IMR-90 (cell line): ENCODE measurements around the gene ABHD5. TPM values are rescaled to one million over a fixed set of nuclear protein-coding genes. Genes with fewer than 3 reads are reported as not detected.
A peak's percentile ranks its signal among the peaks of the same experiment; 100 is the strongest.

Experiments
- ATAC-seq: fragments of 200-7000 bp; cut with Tn5 transposase; 2 replicates; pipeline ENCODE4 v1.9.1; 2020; ENCODE audit warnings: low read depth, mild to moderate bottlenecking, moderate library complexity
- BruUV-seq: library from RNA; stranded (reverse); fragments of 400-500 nt; replicated peaks from 2 replicates; lab custom pipeline; 2021; lab: Mats Ljungman, UMichigan
- CTCF ChIA-PET: fragments of 300-600 bp; formaldehyde crosslinking; extraction: SDS; loops from one replicate; lab custom pipeline; 2021; ENCODE audit warnings: antibody characterized with exemption; lab: Yijun Ruan, JAX
- POLR2A ChIA-PET: fragments of 300-600 bp; sonication (Branson Sonifier 250); formaldehyde crosslinking; loops from one replicate; lab custom pipeline; 2022; ENCODE audit warnings: antibody characterized with exemption; ENCODE audit not compliant: unreplicated experiment; lab: Charles Lee
- DNase-seq: peaks from one replicate; pipeline ENCODE4 v3.0.0; 2013
- H2AFZ ChIP-seq: replicated peaks from 2 replicates; pipeline ENCODE3; 2013; ENCODE audit warnings: low read length, mild to moderate bottlenecking; ENCODE audit not compliant: poor library complexity
- H2AK5ac ChIP-seq: 2 replicates; pipeline ENCODE4 v1.6.1; 2013; ENCODE audit warnings: low read depth, low read length, inconsistent platforms
- H2AK9ac ChIP-seq: replicated peaks from 2 replicates; pipeline ENCODE3; 2013; ENCODE audit warnings: mild to moderate bottlenecking, low read depth, low read length, moderate library complexity; ENCODE audit not compliant: poor library complexity
- H2BK120ac ChIP-seq: 2 replicates; pipeline ENCODE4 v1.6.1; 2013; ENCODE audit warnings: low read depth, low read length, inconsistent platforms
- H2BK15ac ChIP-seq: 3 replicates; pipeline ENCODE4 v1.6.1; 2013; ENCODE audit warnings: low read depth, low read length, inconsistent platforms
- H2BK20ac ChIP-seq: 2 replicates; pipeline ENCODE4 v1.6.1; 2013; ENCODE audit warnings: low read depth, mild to moderate bottlenecking, inconsistent platforms, low read length, moderate library complexity
- H2BK5ac ChIP-seq: 2 replicates; pipeline ENCODE4 v1.6.1; 2013; ENCODE audit warnings: mild to moderate bottlenecking, low read depth, low read length, inconsistent platforms; ENCODE audit not compliant: poor library complexity, severe bottlenecking
- H3K14ac ChIP-seq: replicated peaks from 2 replicates; pipeline ENCODE4 v1.6.1; 2013; ENCODE audit warnings: low read depth, low read length, inconsistent platforms
- H3K18ac ChIP-seq: 2 replicates; pipeline ENCODE4 v1.6.1; 2013; ENCODE audit warnings: low read depth, low read length, control low read depth
- H3K23ac ChIP-seq: 2 replicates; pipeline ENCODE4 v1.6.1; 2013; ENCODE audit warnings: low read depth, low read length, inconsistent platforms
- H3K27ac ChIP-seq: 2 replicates; pipeline ENCODE4 v1.5.1; 2013; ENCODE audit warnings: mild to moderate bottlenecking, control low read depth, low read length; ENCODE audit not compliant: insufficient read depth
- H3K27me3 ChIP-seq: 2 replicates; pipeline ENCODE4 v1.6.1; 2013; ENCODE audit warnings: low read length; ENCODE audit not compliant: control insufficient read depth, insufficient read depth
- H3K36me3 ChIP-seq: 2 replicates; pipeline ENCODE4 v1.6.1; 2013; ENCODE audit warnings: low read length, mixed read lengths; ENCODE audit not compliant: control insufficient read depth, insufficient read depth
- H3K4ac ChIP-seq: 2 replicates; pipeline ENCODE4 v1.6.1; 2013; ENCODE audit warnings: low read depth, low read length, inconsistent platforms
- H3K4me1 ChIP-seq: 2 replicates; pipeline ENCODE4 v1.6.1; 2013; ENCODE audit warnings: low read length, mixed read lengths; ENCODE audit not compliant: control insufficient read depth, insufficient read depth
- H3K4me2 ChIP-seq: 2 replicates; pipeline ENCODE4 v1.6.1; 2013; ENCODE audit warnings: low read depth, mild to moderate bottlenecking, control low read depth, low read length, moderate library complexity
- H3K4me3 ChIP-seq: 2 replicates; pipeline ENCODE4 v1.5.1; 2013; ENCODE audit warnings: low read depth, mild to moderate bottlenecking, control low read depth, low read length, moderate library complexity; ENCODE audit not compliant: insufficient read depth
- H3K56ac ChIP-seq: 2 replicates; pipeline ENCODE4 v1.6.1; 2013; ENCODE audit warnings: low read length, inconsistent platforms; ENCODE audit not compliant: insufficient read depth; ENCODE audit errors: extremely low read depth
- H3K79me1 ChIP-seq, 2 experiments: 2 replicates each; pipeline ENCODE4 v1.6.1; 2013; ENCODE audit warnings: low read length in 2 of 2, inconsistent platforms in 1 of 2, low read depth in 1 of 2
- H3K9ac ChIP-seq: 2 replicates; pipeline ENCODE4 v1.6.1; 2013; ENCODE audit warnings: low read depth, low read length, control low read depth
- H3K9me1 ChIP-seq: 2 replicates; pipeline ENCODE4 v1.6.1; 2013; ENCODE audit warnings: low read length, inconsistent platforms; ENCODE audit not compliant: insufficient read depth
- H3K9me3 ChIP-seq: 2 replicates; pipeline ENCODE4 v1.6.1; 2013; ENCODE audit warnings: low read length; ENCODE audit not compliant: control insufficient read depth, insufficient read depth
- H4K20me1 ChIP-seq: 2 replicates; pipeline ENCODE4 v1.6.1; 2013; ENCODE audit warnings: low read length, inconsistent platforms; ENCODE audit not compliant: insufficient read depth
- H4K5ac ChIP-seq: 2 replicates; pipeline ENCODE4 v1.6.1; 2013; ENCODE audit warnings: mild to moderate bottlenecking, low read depth, low read length, control low read depth
- H4K8ac ChIP-seq, 2 experiments: 2 replicates each; pipeline ENCODE4 v1.6.1; 2013; ENCODE audit warnings: low read depth in 2 of 2, low read length in 2 of 2, control low read depth in 1 of 2, inconsistent platforms in 1 of 2
- H4K91ac ChIP-seq: 2 replicates; pipeline ENCODE4 v1.6.1; 2013; ENCODE audit warnings: low read depth, low read length, inconsistent platforms; ENCODE audit not compliant: insufficient read depth
- BHLHE40 ChIP-seq: fragments of 150-350 bp; IDR thresholded peaks from 2 replicates; pipeline ENCODE4 v1.6.1; 2016; ENCODE audit warnings: mild to moderate bottlenecking, low read depth, low read length
- CEBPB ChIP-seq: IDR thresholded peaks from 2 replicates; pipeline ENCODE4 v1.6.1; 2012; ENCODE audit warnings: low read depth, low read length, improper control_type of control experiment
- CHD1 ChIP-seq: IDR thresholded peaks from 2 replicates; pipeline ENCODE4 v1.6.1; 2012; ENCODE audit warnings: low read depth, low read length, improper control_type of control experiment
- CTCF ChIP-seq: conservative IDR thresholded peaks from 2 replicates; pipeline ENCODE4 v1.5.1; 2012; ENCODE audit warnings: mild to moderate bottlenecking, low read depth, low read length, improper control_type of control experiment
- ELK1 ChIP-seq: fragments of 150-350 bp; IDR thresholded peaks from 2 replicates; pipeline ENCODE4 v1.6.1; 2016; ENCODE audit warnings: low read depth, mild to moderate bottlenecking, low read length, moderate library complexity, borderline replicate concordance
- FOS ChIP-seq: fragments of 150-350 bp; IDR thresholded peaks from 2 replicates; pipeline ENCODE4 v1.6.1; 2016; ENCODE audit warnings: low read depth, low read length
- MAFK ChIP-seq: IDR thresholded peaks from 2 replicates; pipeline ENCODE4 v1.6.1; 2012; ENCODE audit warnings: low read depth, low read length, improper control_type of control experiment
- MAZ ChIP-seq: IDR thresholded peaks from 2 replicates; pipeline ENCODE4 v1.6.1; 2012; ENCODE audit warnings: low read depth, mild to moderate bottlenecking, low read length, improper control_type of control experiment, moderate library complexity, borderline replicate concordance
- MXI1 ChIP-seq: IDR thresholded peaks from 2 replicates; pipeline ENCODE4 v1.6.1; 2012; ENCODE audit warnings: low read depth, mild to moderate bottlenecking, low read length, moderate library complexity, borderline replicate concordance
- NFE2L2 ChIP-seq: fragments of 150-350 bp; IDR thresholded peaks from 2 replicates; pipeline ENCODE4 v1.6.1; 2016; ENCODE audit warnings: low read depth, mild to moderate bottlenecking, low read length
- POLR2A ChIP-seq: IDR thresholded peaks from 2 replicates; pipeline ENCODE4 v1.6.1; 2012; ENCODE audit warnings: mild to moderate bottlenecking, low read depth, low read length
- RAD21 ChIP-seq: IDR thresholded peaks from 2 replicates; pipeline ENCODE4 v1.6.1; 2012; ENCODE audit warnings: low read length, improper control_type of control experiment
- RCOR1 ChIP-seq: IDR thresholded peaks from 2 replicates; pipeline ENCODE4 v1.6.1; 2012; ENCODE audit warnings: mild to moderate bottlenecking, low read length, improper control_type of control experiment; ENCODE audit not compliant: insufficient replicate concordance
- RFX5 ChIP-seq: IDR thresholded peaks from 2 replicates; pipeline ENCODE4 v1.8.0; 2012; ENCODE audit warnings: low read depth, mild to moderate bottlenecking, low read length, moderate library complexity
- SMC3 ChIP-seq: fragments of 150-350 bp; IDR thresholded peaks from 2 replicates; pipeline ENCODE4 v1.6.1; 2016; ENCODE audit warnings: low read depth, mild to moderate bottlenecking, antibody characterized with exemption, low read length, moderate library complexity
- USF2 ChIP-seq: fragments of 150-350 bp; IDR thresholded peaks from 2 replicates; pipeline ENCODE4 v1.6.1; 2017; ENCODE audit warnings: mild to moderate bottlenecking, antibody characterized with exemption, low read length, low read depth
- WGBS, 2 experiments: methylation state at CpG; one replicate each; pipeline versions ENCODE4 v1.1.5 to v1.1.7; 2013; ENCODE audit warnings: missing lambda C conversion rate in 2 of 2; ENCODE audit not compliant: insufficient read length in 1 of 2; ENCODE audit errors: extremely low coverage in 2 of 2; 5-methylcytosine and 5-hydroxymethylcytosine counted together
- dilution Hi-C: fragments of 300-500 bp; cut with HindIII; formaldehyde crosslinking; loops from one replicate; pipeline ENCODE4 v1.14.3; 2018; ENCODE audit warnings: low sequenced_read_pairs; ENCODE audit not compliant: unreplicated experiment
- in situ Hi-C: fragments of 300-500 bp; cut with MboI; formaldehyde crosslinking; loops from 3 replicates; pipeline ENCODE4 v1.14.3; 2019; ENCODE audit warnings: low sequenced_read_pairs, inconsistent platforms, mixed read lengths
- intact Hi-C: fragments of 100-400 bp; cut with micrococcal nuclease; formaldehyde crosslinking; loops from 2 replicates; pipeline ENCODE4 v1.10.0; 2022
- polyA plus RNA-seq, 3 experiments: library from polyadenylated mRNA; depleted of rRNA; stranded (reverse); fragments of >200 nt; gene quantifications; 2 replicates each; pipeline ENCODE4 v1.2.3, GENCODE V29; 2012; ENCODE audit warnings: low replicate concordance in 1 of 3
- total RNA-seq: library from RNA; depleted of rRNA; stranded (reverse); fragments of >200 nt; gene quantifications from 2 replicates; pipeline ENCODE4 v1.2.3, GENCODE V29; 2012

Gene ABHD5
- total and polyA plus RNA-seq, 2 of the 4 experiments (the other 2 are of a cell fraction), result 15.8 to 33.2 TPM

- H3K79me1 ChIP-seq, result no peaks in the 10 kb centered on the region
- BruUV-seq, result no TSS peak
- H2BK120ac ChIP-seq, result no peak overlapping the region
- no peak overlapping the region for H3K14ac ChIP-seq
- no CpG with 5 or more reads among the region's 3 CpGs for WGBS, 2 experiments
- DNase-seq (peak; percentile 53), ATAC-seq (no peak)
- ChIA-PET CTCF (no interaction called here), POLR2A (no interaction called here)
- H2AFZ ChIP-seq, result no peak overlapping the region
- H3K36me3 ChIP-seq, result peaks cover 7% of the 10 kb centered on the region
- in situ Hi-C loops (no loop called here), dilution Hi-C loops (no loop called here), intact Hi-C loops (no loop called here)
- H3K9ac ChIP-seq, result no peak overlapping the region
- H3K27ac ChIP-seq, result no peak overlapping the region
- no peaks in the 10 kb centered on the region for H4K20me1 ChIP-seq
- H3K23ac ChIP-seq, result no peak overlapping the region
- H2BK20ac ChIP-seq, result no peak overlapping the region
- H3K9me1 ChIP-seq, result peaks cover 9% of the 10 kb centered on the region
- no peaks in the 10 kb centered on the region for H3K27me3 ChIP-seq
- H4K5ac ChIP-seq, result no peak overlapping the region
- TF ChIP-seq ELK1, result no peak
- TF ChIP-seq MXI1, result no peak
- TF ChIP-seq NFE2L2, result no peak
- no peak for TF ChIP-seq MAFK
- TF ChIP-seq CEBPB, result no peak
- TF ChIP-seq FOS, result no peak
- no peak for TF ChIP-seq MAZ
- no peak for TF ChIP-seq SMC3
- TF ChIP-seq BHLHE40, result no peak
- no peak for TF ChIP-seq POLR2A
- no peak for TF ChIP-seq RFX5
- no peak for TF ChIP-seq USF2
- no peak for TF ChIP-seq CHD1
- no peak for TF ChIP-seq RCOR1
- no peak for TF ChIP-seq RAD21
- no peak for TF ChIP-seq CTCF
- H3K4ac ChIP-seq, result peak overlapping the region; percentile 7; the same call in 1 of the 2 replicates
- no peak overlapping the region for H4K8ac ChIP-seq
- H3K56ac ChIP-seq, result no peak overlapping the region
- H2AK9ac ChIP-seq, result no peak overlapping the region
- no peak overlapping the region for H3K18ac ChIP-seq
- H3K4me2 ChIP-seq, result no peak overlapping the region
- H3K4me3 ChIP-seq, result no peak overlapping the region
- H3K4me1 ChIP-seq, result peaks cover under 1% of the 10 kb centered on the region
- no peak overlapping the region for H4K91ac ChIP-seq
- H2AK5ac ChIP-seq, result no peak overlapping the region
- H2BK5ac ChIP-seq, result no peak overlapping the region
- no peak overlapping the region for H2BK15ac ChIP-seq
- no peaks in the 10 kb centered on the region for H3K9me3 ChIP-seq
Measured at GRCh38 chr3:43727930-43728329, 37.2 kb downstream of the ABHD5 start.
